GM10266 (cell line): ENCODE results near the gene TBC1D22A.

ENCODE experiments used
- DNase-seq: peaks from one replicate; pipeline ENCODE4 v3.0.0; 2012; ENCODE audit errors: extremely low spot score
- TF ChIP-seq, protein P1 (sequence below): IDR thresholded peaks from 2 replicates; pipeline ENCODE4 v1.5.1; 2012; ENCODE audit warnings: mild to moderate bottlenecking, low read depth; ENCODE audit not compliant: control insufficient read depth, insufficient read depth; ENCODE audit errors: missing control alignments

Gene TBC1D22A

DNA sequence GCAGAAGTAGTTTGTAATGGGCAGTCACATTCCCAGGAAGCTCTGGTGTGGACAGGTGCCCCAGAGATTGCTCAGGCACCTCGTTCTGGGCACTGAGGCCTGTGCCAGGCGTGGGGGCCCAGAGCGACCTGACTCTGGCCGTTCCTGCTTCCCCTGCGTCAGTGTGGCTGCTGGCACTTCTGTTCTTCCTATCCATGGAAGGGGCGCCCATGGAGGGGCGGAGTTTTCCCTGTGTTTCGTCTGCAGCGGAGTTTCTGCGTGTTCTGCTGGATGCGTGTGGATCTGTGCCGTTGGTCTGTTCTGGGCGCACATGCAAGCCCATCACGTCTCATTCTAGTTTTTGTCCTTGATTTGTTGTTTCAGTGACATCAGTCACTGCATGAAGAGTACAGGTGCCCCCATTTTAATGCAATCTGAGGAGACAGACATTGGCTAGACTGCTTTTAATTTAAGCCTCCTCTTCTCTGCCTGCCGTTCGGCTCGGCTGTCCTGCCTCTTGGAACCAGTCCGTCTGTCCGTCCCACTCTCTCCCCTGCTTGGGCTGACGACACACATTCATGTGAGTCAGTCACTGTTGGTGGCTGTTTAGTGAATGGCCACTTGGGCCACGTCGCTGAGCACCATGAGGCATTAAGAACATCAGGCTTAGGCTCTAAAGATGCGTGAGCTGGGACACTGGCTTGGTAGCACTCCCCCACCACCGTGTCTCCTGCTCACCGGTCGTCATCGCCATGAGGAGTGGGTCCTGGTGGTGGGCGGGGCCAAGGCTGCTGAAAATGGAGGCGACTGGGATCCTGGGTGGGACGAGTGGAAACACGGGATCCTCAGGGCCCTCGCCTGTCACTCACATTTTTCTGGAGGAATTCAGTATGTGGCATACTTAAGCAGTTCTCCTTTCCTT lies 255.8 kb downstream of the TBC1D22A start:
- TF ChIP-seq, protein P1, sequence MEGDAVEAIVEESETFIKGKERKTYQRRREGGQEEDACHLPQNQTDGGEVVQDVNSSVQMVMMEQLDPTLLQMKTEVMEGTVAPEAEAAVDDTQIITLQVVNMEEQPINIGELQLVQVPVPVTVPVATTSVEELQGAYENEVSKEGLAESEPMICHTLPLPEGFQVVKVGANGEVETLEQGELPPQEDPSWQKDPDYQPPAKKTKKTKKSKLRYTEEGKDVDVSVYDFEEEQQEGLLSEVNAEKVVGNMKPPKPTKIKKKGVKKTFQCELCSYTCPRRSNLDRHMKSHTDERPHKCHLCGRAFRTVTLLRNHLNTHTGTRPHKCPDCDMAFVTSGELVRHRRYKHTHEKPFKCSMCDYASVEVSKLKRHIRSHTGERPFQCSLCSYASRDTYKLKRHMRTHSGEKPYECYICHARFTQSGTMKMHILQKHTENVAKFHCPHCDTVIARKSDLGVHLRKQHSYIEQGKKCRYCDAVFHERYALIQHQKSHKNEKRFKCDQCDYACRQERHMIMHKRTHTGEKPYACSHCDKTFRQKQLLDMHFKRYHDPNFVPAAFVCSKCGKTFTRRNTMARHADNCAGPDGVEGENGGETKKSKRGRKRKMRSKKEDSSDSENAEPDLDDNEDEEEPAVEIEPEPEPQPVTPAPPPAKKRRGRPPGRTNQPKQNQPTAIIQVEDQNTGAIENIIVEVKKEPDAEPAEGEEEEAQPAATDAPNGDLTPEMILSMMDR, result no peak
- no peak for DNase-seq

DNA sequence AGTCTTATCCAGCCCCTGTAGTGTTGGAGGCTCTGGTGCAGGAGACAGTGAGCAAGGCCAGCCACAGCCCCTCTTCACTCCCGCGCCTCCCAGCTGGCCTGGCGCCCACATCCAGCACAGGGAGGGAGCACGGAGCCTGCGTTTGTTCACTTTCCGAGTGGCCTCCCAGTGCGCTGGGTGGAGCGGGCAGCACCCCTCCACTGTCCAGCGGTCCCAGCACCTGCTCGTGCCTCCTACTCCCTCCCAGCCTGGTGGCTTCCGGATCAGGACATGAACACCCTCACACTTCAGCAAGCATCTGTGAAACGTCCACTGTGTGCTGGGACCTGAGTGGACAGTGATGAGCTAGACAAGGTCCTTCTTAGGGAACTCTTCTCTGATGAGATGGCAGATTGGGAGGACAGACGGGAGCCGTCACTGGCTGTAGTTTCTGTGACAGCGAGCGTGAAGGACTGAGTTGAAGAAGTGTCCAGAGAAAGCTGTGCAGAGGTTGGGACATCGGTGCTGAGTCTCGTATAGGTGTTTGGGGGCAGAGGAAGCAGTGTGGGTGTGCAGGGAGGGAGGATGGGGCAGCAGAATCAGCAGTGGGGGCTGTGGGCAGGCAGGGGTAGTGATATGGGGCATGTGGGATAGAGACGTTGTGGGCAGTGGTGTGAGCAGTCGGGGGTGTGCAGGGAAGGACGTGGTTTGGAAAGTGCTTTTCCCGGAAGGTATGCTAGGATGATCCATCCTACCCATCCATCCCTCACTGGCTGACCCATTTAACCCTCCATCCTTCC lies 256.8 kb downstream of the TBC1D22A start:
- DNase-seq, result no peak
- TF ChIP-seq, protein P1, result no peak

DNA sequence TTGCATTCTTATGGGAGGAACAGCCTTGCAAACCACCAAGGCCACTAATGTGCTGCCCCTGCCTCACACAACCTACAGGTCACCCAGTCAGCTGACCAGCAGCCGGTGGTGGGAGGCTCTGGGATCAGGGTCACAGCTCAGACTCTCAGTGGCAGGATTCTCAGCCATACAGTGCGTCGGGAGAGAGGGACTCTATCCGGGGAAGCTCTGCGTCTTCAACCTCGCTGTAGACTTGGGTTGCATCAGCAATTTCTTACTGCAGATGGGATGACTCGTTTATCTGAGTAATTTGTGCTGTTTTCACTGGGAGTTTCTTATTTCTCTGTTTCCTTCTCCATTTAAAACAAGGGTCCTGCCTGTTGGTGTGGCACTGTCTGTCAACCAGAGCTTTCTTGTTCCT lies 257.7 kb downstream of the TBC1D22A start:
- TF ChIP-seq, protein P1, result no peak
- no peak for DNase-seq

DNA sequence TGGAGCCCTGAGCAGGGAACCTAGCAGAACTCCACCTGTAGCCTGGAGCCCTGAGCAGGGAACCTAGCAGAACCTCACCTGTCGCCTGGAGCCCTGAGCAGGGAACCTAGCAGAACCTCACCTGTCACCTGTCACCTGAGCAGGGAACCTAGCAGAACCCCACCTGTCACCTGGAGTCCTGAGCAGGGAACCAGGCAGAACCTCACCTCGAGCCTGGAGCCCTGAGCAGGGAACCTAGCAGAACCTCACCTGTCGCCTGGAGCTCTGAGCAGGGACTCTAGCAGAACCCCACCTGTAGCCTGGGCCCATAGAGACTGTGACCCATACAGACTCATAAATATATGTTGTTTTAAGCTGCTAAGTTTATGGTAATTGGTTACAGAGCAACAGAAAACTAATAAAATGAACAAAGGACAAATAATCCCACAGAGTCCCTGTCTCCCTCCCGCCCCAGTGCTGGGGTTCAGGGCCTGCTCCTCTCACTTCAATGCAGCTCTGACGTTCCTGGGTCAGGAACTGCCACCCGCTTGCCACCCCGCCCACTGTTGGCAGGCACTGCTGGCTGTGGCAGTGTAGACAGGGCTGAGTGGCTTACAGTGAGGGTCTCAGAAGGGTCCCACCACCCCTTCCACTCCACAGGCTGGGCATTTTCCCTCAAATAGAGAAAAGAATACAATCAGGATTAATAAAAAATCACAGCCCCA lies 259.1 kb downstream of the TBC1D22A start:
- no peak for DNase-seq
- TF ChIP-seq, protein P1, result no peak

DNA sequence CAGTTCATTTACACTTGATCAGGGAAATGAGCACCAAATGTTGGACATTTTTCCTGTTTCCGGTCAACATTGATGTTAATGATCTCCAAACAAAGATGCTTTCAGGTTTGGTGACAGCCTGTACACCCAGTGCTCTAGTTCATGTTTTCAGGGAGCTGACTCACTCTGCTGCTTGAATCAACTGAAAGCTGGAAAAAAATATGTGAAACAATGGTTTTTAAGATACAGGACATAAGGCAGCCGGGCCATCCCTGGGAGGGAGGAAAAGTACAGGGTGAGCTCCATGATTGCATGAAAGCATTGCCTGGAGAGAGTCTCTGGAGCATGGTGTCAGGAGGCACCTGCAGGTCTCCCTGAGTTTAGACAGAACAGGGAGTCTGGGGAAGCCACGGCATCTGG lies 259.6 kb downstream of the TBC1D22A start:
- TF ChIP-seq, protein P1, result no peak
- DNase-seq, result no peak

DNA sequence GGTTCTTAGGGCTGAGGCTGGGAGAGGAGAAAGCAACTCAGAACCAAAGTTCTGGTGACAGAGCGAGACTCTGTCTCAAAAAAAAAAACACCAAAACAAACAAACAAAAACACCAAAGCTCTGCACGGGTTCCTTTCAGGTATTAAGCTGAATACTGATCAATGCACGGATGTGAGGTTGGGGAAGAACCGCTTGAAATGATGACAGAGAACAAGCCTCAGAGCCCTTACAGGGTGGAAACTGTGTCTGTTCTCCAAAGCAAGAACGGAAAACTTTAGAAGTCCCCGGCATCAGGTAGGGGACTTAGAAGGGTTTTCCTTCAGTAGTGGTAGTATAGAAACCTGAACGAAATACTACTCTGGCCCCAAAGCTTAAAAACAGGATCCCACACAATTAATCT lies 260.0 kb downstream of the TBC1D22A start:
- DNase-seq, result no peak
- TF ChIP-seq, protein P1, result no peak

DNA sequence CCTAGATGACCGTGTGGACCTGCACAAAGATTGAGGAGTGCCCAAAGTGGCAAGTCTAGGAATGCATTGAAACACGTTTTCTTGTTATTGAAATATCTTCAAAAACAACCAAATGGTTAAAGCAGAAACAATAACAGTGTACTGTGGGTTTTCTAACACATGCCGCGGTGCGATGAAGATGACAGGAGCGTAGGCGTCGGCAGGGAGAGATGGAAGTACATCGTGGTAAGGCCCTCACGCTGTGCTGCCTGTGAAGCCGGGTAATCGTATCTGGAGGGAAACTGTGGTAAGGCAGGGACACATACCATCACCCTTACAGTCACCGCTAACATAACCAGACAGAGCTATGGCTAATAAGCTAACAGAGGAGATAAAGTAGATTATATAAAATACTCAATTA lies 261.4 kb downstream of the TBC1D22A start:
- no peak for DNase-seq
- TF ChIP-seq, protein P1, result no peak
